ENCODE measurements around the gene MORN1.
"Not testable (repeated sequence)": the region's sequence is repeated elsewhere in the genome, so short reads cannot be mapped to it uniquely, and the experiment has no call there.

MORN1 gene

GRCh38 chr1:2391041-2391930, at the start of gene MORN1, which contains the start of gene RER1:
Gene MORN1, minus strand, starts transcription at chr1:2391554. Its CDS starts 21 bp downstream, at chr1:2391533.
Gene RER1, plus strand, starts transcription at chr1:2391841. Its CDS starts 3,950 bp downstream, at chr1:2395791.
- peak; percentile 99 for DNase-seq (ENCODE audit: low read depth)

GRCh38 chr1:2440346-2440745, 49.0 kb upstream of the MORN1 start:
- DNase-seq (ENCODE audit: low read depth): not testable (repeated sequence)

GRCh38 chr1:2439369-2439768, 48.0 kb upstream of the MORN1 start:
- no peak for DNase-seq (ENCODE audit: low read depth)

GRCh38 chr1:2438641-2439040, 47.3 kb upstream of the MORN1 start:
- no peak for DNase-seq (ENCODE audit: low read depth)

- no peak for DNase-seq (ENCODE audit: low read depth)
Observed at GRCh38 chr1:2438038-2438437, 46.7 kb upstream of the MORN1 start.

- no peak for DNase-seq (ENCODE audit: low read depth)
Observed at GRCh38 chr1:2437617-2438016, 46.3 kb upstream of the MORN1 start.

GRCh38 chr1:2436876-2437275, 45.5 kb upstream of the MORN1 start:
- no peak for DNase-seq (ENCODE audit: low read depth)

GRCh38 chr1:2435746-2436355, 44.5 kb upstream of the MORN1 start:
- no peak for DNase-seq (ENCODE audit: low read depth)

- DNase-seq (ENCODE audit: low read depth): no peak
Observed at GRCh38 chr1:2435091-2435490, 43.7 kb upstream of the MORN1 start.

GRCh38 chr1:2433936-2434655, 42.7 kb upstream of the MORN1 start:
- DNase-seq (ENCODE audit: low read depth): no peak

- no peak for DNase-seq (ENCODE audit: low read depth)
Observed at GRCh38 chr1:2433196-2433595, 41.8 kb upstream of the MORN1 start.

GRCh38 chr1:2432441-2432844, 41.1 kb upstream of the MORN1 start:
- no peak for DNase-seq (ENCODE audit: low read depth)

- no peak for DNase-seq (ENCODE audit: low read depth)
Observed at GRCh38 chr1:2431518-2431917, 40.2 kb upstream of the MORN1 start.

- DNase-seq (ENCODE audit: low read depth): no peak
Observed at GRCh38 chr1:2431103-2431502, 39.7 kb upstream of the MORN1 start.

GRCh38 chr1:2430592-2430973, 39.2 kb upstream of the MORN1 start:
- no peak for DNase-seq (ENCODE audit: low read depth)

- no peak for DNase-seq (ENCODE audit: low read depth)
Observed at GRCh38 chr1:2429780-2430591, 38.6 kb upstream of the MORN1 start.

- DNase-seq (ENCODE audit: low read depth): no peak
Observed at GRCh38 chr1:2428490-2428889, 37.1 kb upstream of the MORN1 start.

- no peak for DNase-seq (ENCODE audit: low read depth)
Observed at GRCh38 chr1:2427976-2428375, 36.6 kb upstream of the MORN1 start.

- DNase-seq (ENCODE audit: low read depth): no peak
Observed at GRCh38 chr1:2427051-2427450, 35.7 kb upstream of the MORN1 start.

GRCh38 chr1:2426540-2426939, 35.2 kb upstream of the MORN1 start:
- no peak for DNase-seq (ENCODE audit: low read depth)

GRCh38 chr1:2425892-2426291, 34.5 kb upstream of the MORN1 start:
- DNase-seq (ENCODE audit: low read depth): no peak

- DNase-seq (ENCODE audit: low read depth): no peak
Observed at GRCh38 chr1:2422523-2422922, 31.2 kb upstream of the MORN1 start.
